ENCODE data around the gene TTYH1.

GRCh38 chr19:54435551-54436016 is 20.3 kb downstream of the TTYH1 start:
- TF ChIP-seq EZH2 (IDR thresholded peaks at IDR 0.05) (no peak), POLR2AphosphoS5 (IDR thresholded peaks at IDR 0.05; ENCODE audit: borderline replicate concordance, low read depth, low read length) (no peak), FOXP2 (optimal IDR thresholded peaks at IDR 0.05; ENCODE audit: control extremely low read depth, extremely low read length, insufficient read depth) (no peak)
